Measurements from ENCODE around the gene LRP8.
A peak's percentile ranks its signal among the peaks of the same experiment; 100 is the strongest.

LRP8 gene

GRCh38 chr1:53328009-53328461 is at the start of gene LRP8:
LRP8 (minus strand) TSS chr1:53328070; CDS start chr1:53327912, 158 bp downstream.
- peak; percentile 73 for DNase-seq (ENCODE audit: low read depth)

DNA sequence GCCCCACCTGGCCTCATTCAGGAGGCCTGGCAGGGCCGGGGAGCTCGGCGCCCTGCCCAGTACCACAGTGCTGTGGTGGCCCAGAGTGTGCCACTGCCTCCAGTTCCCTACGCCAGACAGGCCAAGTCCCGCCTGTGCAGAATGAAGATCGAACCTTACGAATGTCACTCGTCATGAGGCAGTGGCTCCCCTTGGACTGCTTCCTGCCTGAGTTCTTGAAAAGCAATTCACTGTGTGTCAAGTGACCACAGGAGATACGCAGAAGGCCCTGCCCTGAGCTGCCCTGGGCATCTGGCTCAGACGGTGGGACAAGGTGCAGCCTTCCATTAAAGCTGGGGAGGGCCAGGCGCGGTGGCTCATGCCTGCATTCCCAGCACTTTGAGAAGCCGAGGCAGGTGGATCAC is 49.6 kb upstream of the LRP8 start:
- DNase-seq (ENCODE audit: low read depth), result no peak

- no peak for DNase-seq (ENCODE audit: low read depth)
Measured at GRCh38 chr1:53376742-53377437, 49.0 kb upstream of the LRP8 start.

GRCh38 chr1:53376041-53376461 is 48.2 kb upstream of the LRP8 start:
- DNase-seq (ENCODE audit: low read depth), result no peak

GRCh38 chr1:53375440-53375839 is 47.6 kb upstream of the LRP8 start:
- DNase-seq (ENCODE audit: low read depth), result no peak

- DNase-seq (ENCODE audit: low read depth), result no peak
Measured at GRCh38 chr1:53373246-53373645, 45.4 kb upstream of the LRP8 start.

- DNase-seq (ENCODE audit: low read depth), result no peak
Measured at GRCh38 chr1:53372501-53372951, 44.7 kb upstream of the LRP8 start.

GRCh38 chr1:53371851-53372250 is 44.0 kb upstream of the LRP8 start:
- no peak for DNase-seq (ENCODE audit: low read depth)

- no peak for DNase-seq (ENCODE audit: low read depth)
Measured at GRCh38 chr1:53371121-53371666, 43.3 kb upstream of the LRP8 start.

- no peak for DNase-seq (ENCODE audit: low read depth)
Measured at GRCh38 chr1:53370369-53370961, 42.6 kb upstream of the LRP8 start.

- DNase-seq (ENCODE audit: low read depth), result no peak
Measured at GRCh38 chr1:53369761-53370160, 41.9 kb upstream of the LRP8 start.

DNA sequence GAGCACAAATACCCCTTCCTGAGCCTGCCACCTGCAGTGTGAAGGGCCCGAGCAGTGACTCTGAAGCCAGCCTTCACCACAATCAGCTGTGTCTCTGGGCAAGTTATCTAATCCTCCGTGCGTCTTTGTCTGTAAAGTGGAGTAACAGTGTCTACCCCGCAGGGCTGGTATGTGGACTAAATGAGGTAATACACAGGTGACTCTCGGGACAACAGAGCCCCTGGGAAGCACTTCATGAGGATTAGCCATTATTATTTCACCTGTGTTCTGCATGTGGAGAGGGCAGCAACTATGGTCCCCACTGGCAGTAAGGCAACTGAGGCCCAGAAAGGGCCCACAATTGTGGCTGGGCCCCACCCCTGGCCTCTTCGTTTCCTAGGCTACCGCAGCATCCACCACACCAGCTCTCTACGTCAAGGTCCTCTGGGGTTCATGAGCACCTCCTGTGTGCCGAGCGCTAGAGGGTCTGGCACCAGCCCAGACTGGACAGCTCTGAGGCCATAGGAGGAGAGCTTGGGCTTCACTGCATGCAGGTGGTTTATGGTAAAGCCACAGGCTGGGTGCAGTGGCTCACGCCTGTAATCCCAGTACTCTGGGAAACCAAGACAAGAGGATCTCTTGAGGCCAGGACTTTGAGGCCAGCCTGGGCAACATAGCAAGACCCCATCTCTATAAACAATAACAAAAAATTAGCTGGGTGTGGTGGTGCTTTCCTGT is 41.3 kb upstream of the LRP8 start:
- DNase-seq (ENCODE audit: low read depth), result no peak

GRCh38 chr1:53368314-53369033 is 40.6 kb upstream of the LRP8 start:
- no peak for DNase-seq (ENCODE audit: low read depth)

GRCh38 chr1:53367503-53368313 is 39.8 kb upstream of the LRP8 start:
- no peak for DNase-seq (ENCODE audit: low read depth)

- no peak for DNase-seq (ENCODE audit: low read depth)
Measured at GRCh38 chr1:53366901-53367502, 39.1 kb upstream of the LRP8 start.

DNA sequence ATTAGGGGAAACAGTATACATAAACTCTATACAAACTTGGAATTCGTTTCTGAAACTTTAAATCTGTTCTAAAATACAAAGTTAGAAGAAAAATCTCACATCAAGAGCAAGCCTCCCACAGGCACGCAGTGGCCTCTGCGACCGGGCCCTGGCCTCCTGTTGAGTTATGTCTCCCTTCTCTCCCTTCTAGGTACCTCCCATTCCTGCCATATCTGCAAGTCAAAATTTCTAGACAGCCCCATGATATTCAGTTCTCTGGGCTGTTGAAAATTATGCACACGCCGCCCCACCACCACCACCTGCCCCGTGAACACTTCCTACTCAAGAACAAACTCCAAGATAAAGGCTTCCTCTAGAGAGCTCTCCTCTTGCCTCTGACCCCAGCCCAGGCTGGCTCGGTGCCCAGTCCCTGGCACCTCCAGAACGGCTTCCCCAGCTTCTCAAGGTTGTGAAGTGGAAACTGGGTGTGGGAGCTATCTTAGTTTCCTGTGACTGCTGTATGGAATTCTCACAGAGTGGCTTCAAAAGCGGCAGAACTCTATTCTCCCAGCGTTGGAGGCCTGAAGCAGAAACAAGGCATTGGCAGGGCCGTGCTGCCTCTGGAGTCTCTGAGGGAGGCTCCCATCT is 37.7 kb upstream of the LRP8 start:
- no peak for DNase-seq (ENCODE audit: low read depth)

- DNase-seq (ENCODE audit: low read depth), result no peak
Measured at GRCh38 chr1:53362851-53363642, 35.2 kb upstream of the LRP8 start.

GRCh38 chr1:53362270-53362669 is 34.4 kb upstream of the LRP8 start:
- DNase-seq (ENCODE audit: low read depth), result no peak

- DNase-seq (ENCODE audit: low read depth), result no peak
Measured at GRCh38 chr1:53361541-53361961, 33.7 kb upstream of the LRP8 start.

- no peak for DNase-seq (ENCODE audit: low read depth)
Measured at GRCh38 chr1:53359934-53360276, 32.0 kb upstream of the LRP8 start.

Measured in stimulated activated CD8-positive, alpha-beta memory T cell treated with anti-CD3 and anti-CD28 coated beads, Interleukin-4, amount 100 ng/mL, for 24 hours (primary cell).